Stimulated activated CD4-positive, alpha-beta T cell treated with anti-CD3 and anti-CD28 coated beads, Interleukin-4, amount 100 ng/mL, for 4 hours (primary cell): Measurements from ENCODE around the gene VPS39.
"Not testable (repeated sequence)": the region's sequence is repeated elsewhere in the genome, so short reads cannot be mapped to it uniquely, and the experiment has no call there.

ENCODE experiments used
- DNase-seq, 2 experiments: peaks; one replicate each; pipeline ENCODE4 v3.0.0-alpha.2; 2020

VPS39 gene

GRCh38 chr15:42207674-42208579, at the start of gene VPS39:
Gene VPS39, minus strand, starts transcription at chr15:42208304. Its CDS starts 151 bp downstream, at chr15:42208153.
- DNase-seq: peak; percentile 76

- no peak for DNase-seq
Measured at GRCh38 chr15:42253300-42253699, 45.2 kb upstream of the VPS39 start.

GRCh38 chr15:42240823-42241222, 32.7 kb upstream of the VPS39 start:
- no peak for DNase-seq

GRCh38 chr15:42239528-42240182, 31.6 kb upstream of the VPS39 start:
- no peak for DNase-seq

GRCh38 chr15:42233107-42233506, 25.0 kb upstream of the VPS39 start:
- DNase-seq: no peak

- DNase-seq: no peak
Measured at GRCh38 chr15:42232606-42233005, 24.5 kb upstream of the VPS39 start.

- no peak for DNase-seq
Measured at GRCh38 chr15:42231088-42231487, 23.0 kb upstream of the VPS39 start.

GRCh38 chr15:42228981-42229380, 20.9 kb upstream of the VPS39 start:
- DNase-seq: not testable (repeated sequence)

GRCh38 chr15:42228036-42228435, 19.9 kb upstream of the VPS39 start:
- DNase-seq: no peak

GRCh38 chr15:42226648-42227047, 18.5 kb upstream of the VPS39 start:
- DNase-seq: no peak

GRCh38 chr15:42220216-42220615, 12.1 kb upstream of the VPS39 start:
- no peak for DNase-seq

GRCh38 chr15:42218953-42219592, 11.0 kb upstream of the VPS39 start:
- DNase-seq: no peak

GRCh38 chr15:42217568-42217967, 9.5 kb upstream of the VPS39 start:
- DNase-seq: no peak

- DNase-seq: no peak
Measured at GRCh38 chr15:42215913-42216829, 8.1 kb upstream of the VPS39 start.

GRCh38 chr15:42214600-42214999, 6.5 kb upstream of the VPS39 start:
- DNase-seq: no peak

GRCh38 chr15:42213511-42213910, 5.4 kb upstream of the VPS39 start:
- no peak for DNase-seq

GRCh38 chr15:42210696-42211095, 2.6 kb upstream of the VPS39 start:
- DNase-seq: no peak

- no peak for DNase-seq
Measured at GRCh38 chr15:42206406-42206805, 1.7 kb downstream of the VPS39 start.

- no peak for DNase-seq
Measured at GRCh38 chr15:42203891-42204290, 4.2 kb downstream of the VPS39 start.

GRCh38 chr15:42202653-42203052, 5.5 kb downstream of the VPS39 start:
- DNase-seq: no peak

GRCh38 chr15:42201801-42202200, 6.3 kb downstream of the VPS39 start:
- DNase-seq: no peak

GRCh38 chr15:42199126-42199525, 9.0 kb downstream of the VPS39 start:
- no peak for DNase-seq

- DNase-seq: no peak
Measured at GRCh38 chr15:42198516-42198915, 9.6 kb downstream of the VPS39 start.
